KMS-11 (cell line): ENCODE data around the gene KDM4D.
A peak's percentile ranks its signal among the peaks of the same experiment; 100 is the strongest.

Experiments used
- H2AFZ ChIP-seq: fragments of 200-600 bp; sonication (generic); 2 replicates; pipeline ENCODE4 v1.6.1; 2016; ENCODE audit warnings: antibody characterized with exemption, mixed run types, low read depth
- H3K27ac ChIP-seq: fragments of 200-600 bp; sonication (generic); 2 replicates; pipeline ENCODE4 v1.6.1; 2016; ENCODE audit warnings: mild to moderate bottlenecking, mixed run types
- H3K27me3 ChIP-seq: fragments of 200-600 bp; sonication (generic); 2 replicates; pipeline ENCODE4 v1.6.1; 2017; ENCODE audit warnings: mild to moderate bottlenecking, low read depth, mixed run types, moderate library complexity; ENCODE audit not compliant: insufficient read depth
- H3K36me3 ChIP-seq: fragments of 200-600 bp; sonication (generic); 2 replicates; pipeline ENCODE4 v1.6.1; 2017; ENCODE audit warnings: mild to moderate bottlenecking, mixed run types; ENCODE audit not compliant: insufficient read depth
- H3K4me1 ChIP-seq: fragments of 200-600 bp; sonication (generic); 2 replicates; pipeline ENCODE4 v1.6.1; 2016; ENCODE audit warnings: mild to moderate bottlenecking, low read depth, mixed run types; ENCODE audit not compliant: poor library complexity, severe bottlenecking
- H3K4me2 ChIP-seq: fragments of 200-600 bp; sonication (generic); 2 replicates; pipeline ENCODE4 v1.7.0; 2016; ENCODE audit warnings: mild to moderate bottlenecking, mixed run types
- H3K4me3 ChIP-seq: fragments of 200-600 bp; sonication (generic); IDR thresholded peaks from 2 replicates; pipeline ENCODE4 v1.6.1; 2017; ENCODE audit warnings: low read depth, low read length, mixed read lengths; ENCODE audit not compliant: insufficient read depth
- H3K79me2 ChIP-seq: fragments of 200-600 bp; sonication (generic); 2 replicates; pipeline ENCODE4 v1.6.1; 2016; ENCODE audit warnings: low read depth, mixed run types; ENCODE audit not compliant: insufficient read depth
- H3K9ac ChIP-seq: fragments of 200-600 bp; sonication (generic); 2 replicates; pipeline ENCODE4 v1.6.1; 2016; ENCODE audit warnings: mild to moderate bottlenecking, mixed run types
- H4K20me1 ChIP-seq: fragments of 200-600 bp; sonication (generic); 2 replicates; pipeline ENCODE4 v1.6.1; 2016; ENCODE audit warnings: mild to moderate bottlenecking, mixed run types; ENCODE audit not compliant: insufficient read depth
- CTCF ChIP-seq: fragments of 200-600 bp; sonication (generic); conservative IDR thresholded peaks from 2 replicates; pipeline ENCODE4 v1.6.1; 2017; ENCODE audit warnings: low read depth, mild to moderate bottlenecking, antibody characterized with exemption, low read length, moderate library complexity, mixed read lengths

The KDM4D gene

GRCh38 chr11:94972700-94973098 is 810 bp upstream of the KDM4D start:
- peak overlapping the region; percentile 81; the same call in 1 of the 2 replicates for H3K9ac ChIP-seq

GRCh38 chr11:94974178-94974577 is 669 bp downstream of the KDM4D start:
- Histone ChIP-seq H4K20me1 (no peaks in the 10 kb centered on the region), H3K4me3 (no peak overlapping the region), H3K4me1 (peaks cover 11% of the 10 kb centered on the region), H3K27me3 (no peaks in the 10 kb centered on the region), H3K9ac (peak overlapping the region; percentile 81; the same call in 1 of the 2 replicates), H2AFZ (peak overlapping the region; percentile 98), H3K4me2 (peak overlapping the region; percentile 34), H3K27ac (no peak overlapping the region; the same call in 1 of the 2 replicates), H3K79me2 (peaks cover 17% of the 10 kb centered on the region), H3K36me3 (0 out of 2 replicates have a peak, but pooled peaks cover 7% of the 10 kb centered on the region)
- TF ChIP-seq CTCF = no peak

More at GRCh38 chr11:94972700-94973098, 810 bp upstream of the KDM4D start:
- Histone ChIP-seq H3K79me2 (peaks cover 17% of the 10 kb centered on the region), H3K27me3 (no peaks in the 10 kb centered on the region), H3K4me2 (peak overlapping the region; percentile 76), H3K4me3 (no peak overlapping the region), H2AFZ (no peak overlapping the region; the same call in 1 of the 2 replicates), H3K27ac (no peak overlapping the region), H3K4me1 (peaks cover 11% of the 10 kb centered on the region), H4K20me1 (no peaks in the 10 kb centered on the region), H3K36me3 (0 out of 2 replicates have a peak, but pooled peaks cover 7% of the 10 kb centered on the region)
- no peak for TF ChIP-seq CTCF

GRCh38 chr11:94975599-94975998 is 2.1 kb downstream of the KDM4D start:
- no peak overlapping the region for H3K4me3 ChIP-seq
- no peak overlapping the region for H2AFZ ChIP-seq
- H3K9ac ChIP-seq = no peak overlapping the region
- H3K4me2 ChIP-seq = no peak overlapping the region
- no peak for TF ChIP-seq CTCF
- H3K27me3 ChIP-seq = no peaks in the 10 kb centered on the region
- H3K27ac ChIP-seq = no peak overlapping the region
- H3K4me1 ChIP-seq = peaks cover 11% of the 10 kb centered on the region
- H4K20me1 ChIP-seq = no peaks in the 10 kb centered on the region
- H3K79me2 ChIP-seq = peaks cover 17% of the 10 kb centered on the region
- 0 out of 2 replicates have a peak, but pooled peaks cover 7% of the 10 kb centered on the region for H3K36me3 ChIP-seq

GRCh38 chr11:94987378-94987777 is 13.9 kb downstream of the KDM4D start:
- Histone ChIP-seq H4K20me1 (no peaks in the 10 kb centered on the region), H2AFZ (no peak overlapping the region), H3K4me3 (no peak overlapping the region), H3K36me3 (no peaks in the 10 kb centered on the region), H3K4me2 (no peak overlapping the region), H3K27me3 (no peaks in the 10 kb centered on the region), H3K4me1 (no peaks in the 10 kb centered on the region), H3K9ac (no peak overlapping the region), H3K79me2 (no peaks in the 10 kb centered on the region), H3K27ac (no peak overlapping the region)
- no peak for TF ChIP-seq CTCF
